NCI-H526 (cell line): Measurements from ENCODE around the gene KIF3C.
"Not testable (repeated sequence)": the region's sequence is repeated elsewhere in the genome, so short reads cannot be mapped to it uniquely, and the experiment has no call there.

Experiments
- DNase-seq, 2 experiments: peaks; one replicate each; lab custom pipeline; 2025; lab: John Stamatoyannopoulos, UW

KIF3C gene

DNA sequence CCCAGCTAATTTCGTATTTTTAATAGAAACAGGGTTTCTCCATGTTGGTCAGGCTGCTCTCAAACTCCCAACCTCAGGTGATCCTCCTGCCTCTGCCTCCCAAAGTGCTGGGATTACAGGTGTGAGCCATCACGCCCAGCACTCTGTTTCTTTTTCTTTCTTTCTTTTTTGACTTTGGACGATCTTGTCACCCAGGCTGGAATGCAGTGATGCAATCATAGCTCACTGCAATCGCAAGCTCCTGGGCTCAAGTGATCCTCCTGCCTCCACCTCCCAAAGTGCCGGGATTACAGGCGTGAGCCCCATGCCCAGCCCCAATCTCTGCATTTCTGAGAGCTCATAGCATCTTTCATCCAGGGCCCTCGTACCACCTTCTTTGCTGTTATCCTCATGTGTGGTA is 17.1 kb upstream of the KIF3C start:
- not testable (repeated sequence) for DNase-seq

DNA sequence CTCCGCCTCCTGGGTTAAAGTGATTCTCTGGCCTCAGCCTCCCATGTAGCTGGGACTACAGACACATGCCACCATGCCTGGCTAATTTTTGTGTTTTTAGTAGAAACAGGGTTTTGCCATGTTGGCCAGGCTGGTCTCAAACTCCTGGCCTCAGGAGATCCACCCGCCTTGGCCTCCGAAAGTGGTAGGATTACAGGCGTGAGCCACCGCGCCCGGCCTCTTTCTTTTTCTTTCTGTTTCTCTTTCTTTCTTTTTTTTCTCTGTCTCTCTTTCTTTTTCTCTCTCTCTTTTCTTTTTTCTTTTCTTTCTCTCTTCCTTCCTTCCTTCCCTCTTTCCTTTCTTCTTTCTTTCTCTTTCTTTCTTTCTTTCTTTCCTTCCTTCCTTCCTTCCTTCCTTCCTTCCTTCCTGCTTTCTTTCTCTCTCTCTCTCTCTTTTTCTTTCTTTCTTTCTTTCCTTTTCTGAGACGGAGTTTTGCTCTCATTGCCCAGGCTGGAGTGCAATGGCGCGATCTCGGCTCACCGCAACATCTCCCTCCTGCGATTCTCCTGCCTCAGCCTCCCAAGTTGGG is 16.6 kb upstream of the KIF3C start:
- DNase-seq: not testable (repeated sequence)

DNA sequence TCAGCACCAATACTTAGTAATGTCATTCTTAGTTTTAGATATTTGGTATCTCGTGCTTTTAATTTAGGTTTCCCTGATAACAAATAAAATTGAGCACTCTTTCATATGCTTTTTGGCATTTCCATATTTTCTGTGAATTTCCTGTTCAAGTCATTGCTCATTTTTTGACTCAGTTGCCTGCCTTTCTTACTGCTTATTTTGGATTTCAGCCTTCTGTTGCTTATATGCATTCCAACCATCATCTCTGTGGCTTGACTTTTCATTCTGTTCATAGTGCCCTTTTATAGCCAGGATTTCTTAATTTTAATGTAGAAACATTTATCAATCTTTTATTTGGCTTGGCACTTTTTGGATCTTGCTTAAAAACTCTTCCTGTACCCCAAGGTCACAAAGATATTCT is 14.5 kb upstream of the KIF3C start:
- DNase-seq: no peak

DNA sequence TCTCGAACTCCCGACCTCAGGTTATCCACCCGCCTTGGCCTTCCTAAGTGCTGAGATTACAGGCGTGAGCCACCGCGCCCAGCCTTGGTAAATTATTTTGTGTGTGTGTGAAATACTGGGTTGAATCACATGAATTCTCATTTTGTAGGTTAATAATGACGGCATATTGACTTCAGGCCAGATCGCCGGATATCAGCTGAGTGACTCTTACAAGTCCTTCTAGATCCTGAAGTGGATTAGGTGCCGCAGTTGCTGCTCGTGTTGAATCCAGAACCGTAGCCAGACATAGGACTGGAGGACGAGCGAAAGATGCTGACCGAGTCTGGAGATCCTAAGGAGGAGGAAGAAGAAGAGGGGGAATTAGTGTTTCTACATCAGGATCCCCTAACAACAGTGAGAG is 12.2 kb upstream of the KIF3C start:
- no peak for DNase-seq

DNA sequence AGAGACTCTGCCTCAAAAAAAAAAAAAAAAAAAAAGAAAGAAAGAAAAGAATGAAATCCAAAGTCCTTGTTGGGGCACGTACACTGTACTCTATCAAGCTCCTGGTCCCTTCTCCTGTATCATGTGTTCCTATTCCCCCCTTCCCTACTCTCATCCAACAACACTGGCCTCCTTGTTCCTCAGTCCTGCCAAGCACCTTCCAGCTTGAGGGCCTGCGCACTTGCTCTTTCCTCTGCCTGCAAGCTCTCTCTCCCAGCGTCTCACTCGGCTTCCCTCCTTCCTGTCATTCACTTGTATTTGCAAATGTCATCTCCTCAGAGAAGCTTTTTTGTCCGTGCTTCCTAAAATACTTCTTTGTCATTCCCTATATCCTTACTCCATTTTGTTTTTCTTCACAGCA is 10.8 kb upstream of the KIF3C start:
- no peak for DNase-seq

DNA sequence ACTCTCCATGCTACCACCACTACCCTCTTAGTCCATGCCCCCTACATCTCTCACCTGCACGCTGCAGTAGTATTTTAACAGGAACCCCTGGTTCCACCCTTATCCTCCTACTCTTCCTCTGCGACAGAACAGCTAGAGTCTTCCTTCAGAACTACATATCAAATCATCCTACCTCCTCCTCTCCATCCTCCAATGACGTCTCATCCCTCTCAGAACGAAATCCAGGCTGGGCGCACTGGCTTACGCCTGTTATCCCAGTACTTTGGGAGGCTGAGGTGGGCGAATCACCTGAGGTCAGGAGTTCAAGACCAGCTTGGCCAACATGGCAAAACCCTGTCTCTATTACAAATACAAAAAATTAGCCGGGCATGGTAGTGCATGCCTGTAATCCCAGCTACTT is 10.3 kb upstream of the KIF3C start:
- no peak for DNase-seq

DNA sequence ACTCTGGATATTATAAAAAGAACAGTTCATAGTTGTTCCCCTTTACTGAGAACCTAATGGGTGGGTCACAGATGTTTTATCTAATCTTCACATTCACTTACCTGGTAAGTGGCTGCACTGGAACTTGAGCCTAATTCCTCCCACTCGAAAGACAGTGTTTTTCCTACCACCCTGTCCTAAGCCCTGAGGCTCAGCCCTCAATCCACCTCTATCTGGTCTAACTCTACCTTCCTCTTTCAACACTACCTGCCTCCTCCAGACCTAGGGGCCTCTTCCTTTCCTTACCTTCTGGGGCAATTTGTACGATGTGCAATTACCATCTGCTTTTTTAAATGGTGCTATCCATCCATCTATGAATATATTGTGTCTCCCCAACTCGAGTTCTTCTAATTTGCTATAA is 9.7 kb upstream of the KIF3C start:
- DNase-seq: no peak

DNA sequence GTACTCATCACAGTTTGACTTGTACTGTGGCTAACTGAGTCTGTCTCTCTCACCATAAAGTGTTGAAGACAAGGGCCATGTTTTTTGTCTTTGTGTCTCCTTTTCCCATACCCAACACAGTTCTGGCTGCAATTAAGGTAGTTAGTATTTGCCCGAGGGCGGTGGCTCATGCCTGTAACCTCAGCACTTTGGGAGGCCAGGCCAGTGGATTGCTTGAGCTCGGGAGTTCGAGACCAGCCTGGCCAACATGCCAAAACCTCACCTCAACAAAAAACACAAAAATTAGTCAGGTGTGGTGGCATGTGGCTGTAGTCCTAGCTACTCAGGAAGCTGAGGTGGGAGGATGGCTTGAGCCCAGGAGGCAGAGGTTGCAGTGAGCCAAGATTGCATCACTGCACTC is 6.9 kb upstream of the KIF3C start:
- DNase-seq: no peak

DNA sequence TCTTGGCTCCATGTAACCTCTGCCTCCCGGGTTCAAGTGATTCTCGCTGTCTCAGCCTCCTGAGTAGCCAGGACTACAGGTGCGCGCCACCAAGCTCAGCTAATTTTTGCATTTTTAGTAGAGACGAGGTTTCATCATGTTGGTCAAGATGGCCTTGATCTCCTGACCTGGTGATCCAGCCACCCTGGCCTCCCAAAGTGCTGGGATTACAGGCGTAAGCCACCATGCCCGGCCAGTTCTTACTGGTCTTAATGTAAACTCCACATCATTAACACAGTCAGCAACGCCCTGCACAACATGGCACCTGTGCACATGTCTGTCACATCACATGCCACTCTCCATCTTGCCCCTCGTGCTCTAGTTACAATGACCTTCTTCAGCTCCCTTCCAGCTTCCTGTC is 5.8 kb upstream of the KIF3C start:
- DNase-seq: no peak

DNA sequence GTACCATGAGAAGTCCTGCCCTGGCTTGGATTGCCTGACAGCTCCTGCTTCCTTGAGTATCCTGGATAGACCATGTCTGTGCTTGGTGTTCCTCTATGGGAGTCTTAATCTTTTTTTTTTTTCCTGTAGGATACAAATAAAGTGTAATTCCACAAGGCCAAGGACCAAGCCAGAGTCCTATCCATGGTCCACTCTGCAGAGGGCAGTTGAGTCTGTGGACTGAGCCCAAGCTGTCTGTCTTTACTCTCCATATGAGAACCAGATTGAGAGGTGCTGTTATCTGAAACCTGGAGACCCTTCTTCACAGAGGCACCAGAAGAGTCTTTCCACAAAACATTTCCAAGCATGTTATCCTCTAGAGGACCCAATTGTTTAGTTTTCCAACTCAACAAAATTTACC is 1.4 kb upstream of the KIF3C start:
- DNase-seq: no peak

DNA sequence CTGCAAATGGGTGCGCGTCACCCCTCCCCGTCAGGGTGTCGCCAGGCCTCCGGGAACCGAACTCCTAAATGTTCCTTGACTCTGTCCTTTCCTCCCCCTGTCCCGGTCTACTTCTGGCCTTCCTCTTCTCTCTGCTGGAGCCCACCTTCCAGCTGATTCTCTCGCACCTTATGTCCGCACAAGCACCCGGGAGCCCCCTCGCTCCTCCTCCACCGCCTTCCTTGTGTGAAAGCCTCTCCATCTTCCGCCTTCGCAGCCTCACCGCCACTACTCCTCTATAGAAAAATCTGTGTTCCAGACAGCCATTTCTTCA is 627 bp upstream of the KIF3C start:
- DNase-seq: no peak

DNA sequence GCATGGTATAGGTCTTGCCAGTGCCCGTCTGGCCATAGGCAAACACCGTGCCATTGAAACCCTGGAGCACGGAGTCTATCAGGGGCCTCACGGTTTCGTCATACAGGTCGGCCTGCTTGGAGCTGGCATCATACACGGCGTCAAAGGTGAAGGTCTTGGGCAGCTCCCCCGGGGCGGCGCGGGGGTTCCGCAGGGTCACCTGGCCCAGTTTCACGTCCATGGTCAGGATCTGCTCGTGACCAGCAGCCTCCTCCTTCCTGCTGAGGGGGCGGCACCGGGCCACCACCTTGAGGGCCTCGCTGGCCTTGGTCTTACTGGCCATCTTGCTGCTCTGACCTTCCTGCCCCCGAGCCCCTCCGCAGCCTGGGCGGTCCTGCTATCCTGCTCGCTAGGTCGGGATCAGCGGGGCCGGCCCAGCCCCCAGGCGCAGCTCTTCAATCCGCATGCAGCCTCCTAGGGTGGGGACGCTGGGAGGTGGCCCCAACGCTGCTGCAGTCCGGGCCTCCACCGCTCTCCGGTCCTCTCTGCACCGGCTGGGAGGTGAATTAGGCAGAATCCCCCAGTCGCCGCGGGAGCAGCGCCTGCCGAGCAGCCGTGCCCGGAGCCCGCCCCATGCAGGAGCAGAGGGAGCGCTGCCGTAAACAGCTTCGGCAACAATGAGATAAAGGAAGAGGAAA is 563 bp downstream of the KIF3C start:
- peak in 1 of 2 experiments; percentile 74 for DNase-seq

DNA sequence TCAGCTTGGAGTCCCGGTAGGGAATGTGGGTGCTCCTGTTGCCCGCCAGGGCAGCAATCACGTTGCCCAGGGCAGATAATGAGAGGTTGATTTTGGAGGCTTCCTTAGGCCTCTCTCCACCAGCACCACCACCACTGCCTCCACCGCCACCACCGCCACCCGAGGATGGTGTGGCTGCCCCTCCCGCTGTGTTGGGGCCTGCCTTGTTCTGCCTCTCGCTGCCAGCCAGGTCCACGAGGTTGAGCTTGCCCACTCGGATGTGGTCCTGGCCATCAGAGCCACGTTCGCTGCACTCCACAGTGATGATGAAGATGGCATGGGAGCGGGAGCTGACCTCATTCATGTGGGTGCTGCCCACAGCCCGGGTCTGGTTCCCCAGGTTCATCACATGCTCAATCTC is 1.3 kb downstream of the KIF3C start:
- no peak for DNase-seq

DNA sequence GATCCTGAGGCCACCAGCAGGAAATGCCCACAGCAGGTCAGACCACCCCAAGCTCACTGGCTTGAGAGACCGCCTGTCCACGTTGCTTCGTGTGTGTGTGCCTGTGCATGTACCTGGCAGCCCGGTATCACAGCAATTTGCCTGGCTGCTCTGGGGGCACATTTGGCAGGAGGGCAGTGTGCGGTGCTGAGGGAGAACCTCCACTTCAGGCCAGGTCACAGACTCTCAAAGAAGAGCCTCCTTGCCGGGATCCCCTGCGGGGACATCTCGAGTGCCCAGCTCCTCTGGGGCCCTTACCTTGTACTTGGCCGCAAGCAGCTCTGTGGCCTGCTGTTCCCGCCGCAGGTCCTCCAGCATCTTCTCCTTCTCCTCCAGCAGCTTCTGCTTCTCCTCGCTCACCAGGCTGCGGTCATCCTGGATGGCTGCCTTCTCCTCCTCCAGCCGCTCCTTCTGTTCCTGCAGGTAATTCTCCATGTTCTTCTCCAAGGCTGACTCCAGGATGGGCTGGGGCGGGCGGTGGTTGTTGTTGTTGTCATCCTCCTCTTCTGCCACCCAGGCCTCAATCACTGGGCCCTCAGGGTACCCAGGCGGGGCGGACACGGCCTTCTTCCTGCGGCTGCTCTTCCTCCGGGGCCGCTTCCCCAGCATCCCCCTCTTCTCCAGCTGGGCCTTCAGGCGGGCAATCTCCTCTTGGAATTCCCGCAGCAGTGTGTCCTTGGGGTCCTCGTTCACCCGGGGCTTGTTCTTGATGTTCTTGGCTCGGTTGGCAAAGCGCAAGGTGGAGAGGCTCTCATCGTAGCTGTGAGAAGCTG is 2.0 kb downstream of the KIF3C start:
- no peak for DNase-seq

DNA sequence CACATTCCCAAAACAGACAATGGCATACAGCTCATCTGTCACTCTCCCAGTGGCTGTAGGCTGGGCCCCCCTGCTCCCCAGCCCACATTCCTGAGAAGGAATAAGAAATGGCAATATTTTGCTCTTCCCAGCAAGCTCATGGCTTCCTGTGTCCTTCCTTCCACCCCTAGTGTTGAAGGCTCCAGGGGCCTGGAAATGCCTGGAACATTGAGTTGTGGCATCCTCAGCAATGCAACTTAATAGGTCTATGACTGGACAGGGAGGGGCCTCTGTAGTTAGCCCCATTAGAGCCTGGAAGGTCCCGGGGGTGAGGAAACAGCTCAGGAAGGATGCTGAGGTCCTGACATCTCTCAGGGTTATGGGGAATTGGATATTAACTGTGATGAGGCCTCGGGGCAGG is 3.3 kb downstream of the KIF3C start:
- no peak for DNase-seq

DNA sequence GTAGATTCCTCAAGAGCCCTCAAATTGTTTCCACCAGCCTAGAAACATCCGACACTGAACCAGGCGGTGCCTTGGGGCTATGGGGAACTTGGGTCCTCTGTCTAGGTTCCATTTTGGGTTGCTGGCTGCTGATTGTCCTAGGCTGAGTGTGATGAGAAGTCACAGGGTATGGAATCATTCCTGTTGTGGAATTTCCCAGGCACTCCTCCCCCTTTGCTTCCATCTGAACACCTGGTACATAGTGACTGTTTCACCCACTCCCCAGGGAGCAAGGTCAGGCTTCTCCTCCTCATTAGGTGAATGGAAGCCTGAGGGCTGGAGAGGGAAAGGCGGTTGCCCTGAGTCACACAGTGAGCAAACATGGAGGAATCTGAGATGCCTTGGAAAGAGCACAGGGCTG is 4.5 kb downstream of the KIF3C start:
- peak; percentile 40 to 66 for DNase-seq

DNA sequence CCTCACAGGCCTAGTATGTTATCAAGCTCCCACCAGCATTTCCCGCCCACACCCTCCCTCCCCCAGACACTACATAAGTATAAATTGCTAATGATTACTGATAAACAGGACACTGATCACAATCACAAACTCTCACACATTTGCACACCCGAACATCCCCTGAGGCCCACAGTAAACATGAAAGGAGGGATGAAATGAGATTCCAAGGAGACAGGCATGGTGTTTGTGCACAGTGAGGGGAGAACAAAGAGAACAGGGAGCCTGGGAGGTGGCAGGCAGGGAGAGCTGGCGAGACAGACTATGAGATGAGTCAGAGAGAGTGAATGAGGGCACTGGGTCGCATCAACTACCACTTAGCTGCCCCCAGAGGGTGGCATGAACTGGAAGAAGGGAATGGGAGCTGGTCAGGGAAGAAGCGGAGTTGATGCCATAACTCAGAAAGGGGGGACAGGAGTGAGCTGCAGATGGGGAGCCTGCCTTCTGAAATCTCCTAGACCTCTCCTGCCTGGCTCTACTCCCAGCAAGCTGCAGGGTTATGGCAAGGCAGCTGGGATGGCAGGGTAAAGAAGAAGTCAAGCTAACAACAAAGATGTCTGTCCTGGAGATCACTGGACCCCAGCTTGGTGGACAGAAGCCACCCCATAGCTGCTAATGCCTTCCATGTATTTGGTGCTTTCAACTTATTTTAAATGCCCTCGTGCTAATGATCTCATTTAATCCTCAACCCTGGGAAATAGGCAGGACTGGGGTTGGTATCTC is 5.1 kb downstream of the KIF3C start:
- no peak for DNase-seq

DNA sequence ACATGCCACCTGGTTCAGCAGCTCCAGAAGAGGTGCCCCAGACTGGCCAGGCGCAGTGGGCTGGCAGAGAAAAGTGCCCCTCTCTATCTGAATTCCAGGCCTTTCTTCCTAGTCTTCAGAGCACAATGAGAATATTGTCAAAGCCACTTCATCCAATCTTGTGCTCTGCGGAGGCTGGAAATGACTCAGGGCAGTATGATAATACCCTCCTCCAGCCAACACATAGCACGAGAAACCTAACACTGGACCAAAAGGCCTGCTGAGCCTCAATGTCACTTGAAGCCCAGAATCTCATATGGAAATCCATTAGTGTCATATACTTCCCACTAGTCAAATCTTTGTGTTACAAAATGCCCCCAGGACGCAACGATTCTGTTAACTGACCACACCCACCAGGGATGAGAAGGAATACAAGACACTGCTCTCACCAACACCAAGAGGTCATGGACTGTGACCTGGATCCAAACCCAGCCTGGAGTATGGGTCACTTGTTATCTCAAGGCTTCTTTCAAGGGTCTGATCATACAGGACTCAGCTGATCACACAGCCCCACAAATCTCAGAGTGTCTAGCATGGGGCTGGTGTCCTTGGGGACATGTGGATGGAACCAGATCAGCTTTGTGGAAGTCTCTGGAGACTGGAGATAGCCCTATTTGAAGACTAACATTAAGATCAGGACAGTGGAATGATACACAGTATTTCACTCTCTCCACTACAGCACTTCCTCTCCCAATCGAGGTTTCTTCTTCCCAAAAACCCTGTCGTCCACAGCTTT is 10.1 kb downstream of the KIF3C start:
- DNase-seq: no peak

DNA sequence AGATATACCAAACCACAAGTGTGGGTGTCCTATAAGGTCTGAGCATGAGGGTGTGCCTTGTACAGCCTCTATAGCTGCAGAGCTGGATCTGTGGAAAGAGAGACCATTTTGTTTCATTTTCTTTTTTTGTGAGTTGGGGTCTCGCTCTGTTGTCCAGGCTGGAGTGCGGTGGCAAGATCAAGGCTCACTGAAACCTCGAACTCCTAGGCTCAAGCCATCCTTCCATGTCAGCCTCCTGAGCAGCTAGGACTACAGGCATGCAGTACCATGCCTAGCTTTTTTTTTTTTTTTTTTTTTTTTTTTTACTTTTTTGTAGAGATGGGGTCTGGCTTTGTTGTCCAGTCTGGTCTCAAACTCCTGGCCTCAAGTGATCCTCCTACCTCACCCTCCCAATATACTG is 10.7 kb downstream of the KIF3C start:
- no peak for DNase-seq

DNA sequence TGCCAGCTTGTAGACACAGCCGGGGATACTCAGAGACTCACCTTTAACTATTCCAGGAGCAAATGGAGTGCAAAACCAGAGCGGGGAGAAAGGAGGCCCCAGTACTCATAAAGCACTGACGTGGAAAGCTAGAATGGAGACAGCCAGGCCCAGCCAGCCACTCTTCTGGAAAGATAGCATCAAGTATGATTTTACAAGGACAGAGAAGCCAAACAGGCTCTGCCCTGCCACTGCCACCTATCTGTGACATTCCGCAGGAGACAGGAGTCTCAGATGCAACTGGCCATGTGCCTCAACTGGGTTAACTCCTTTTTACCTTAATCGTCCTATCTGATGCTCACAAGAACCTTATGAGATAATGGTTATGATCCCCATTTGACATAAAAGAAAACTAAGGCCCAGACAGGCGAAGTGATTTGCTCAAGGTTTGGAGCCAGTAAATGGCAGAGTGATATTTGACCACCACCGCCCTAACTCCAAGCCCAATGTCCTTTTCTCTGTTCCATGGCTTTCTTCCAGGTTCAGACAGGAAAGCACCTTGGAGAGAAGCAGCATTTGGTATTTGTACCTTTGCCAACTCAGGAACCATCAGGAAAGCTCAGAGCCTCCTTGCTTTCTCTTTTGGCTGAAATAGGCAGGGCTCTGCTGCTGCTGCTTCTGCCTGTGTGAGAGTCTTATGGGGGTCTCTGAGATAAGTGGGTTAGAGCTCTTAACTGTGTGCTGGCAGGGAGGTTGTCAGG is 15.6 kb downstream of the KIF3C start:
- DNase-seq: no peak

DNA sequence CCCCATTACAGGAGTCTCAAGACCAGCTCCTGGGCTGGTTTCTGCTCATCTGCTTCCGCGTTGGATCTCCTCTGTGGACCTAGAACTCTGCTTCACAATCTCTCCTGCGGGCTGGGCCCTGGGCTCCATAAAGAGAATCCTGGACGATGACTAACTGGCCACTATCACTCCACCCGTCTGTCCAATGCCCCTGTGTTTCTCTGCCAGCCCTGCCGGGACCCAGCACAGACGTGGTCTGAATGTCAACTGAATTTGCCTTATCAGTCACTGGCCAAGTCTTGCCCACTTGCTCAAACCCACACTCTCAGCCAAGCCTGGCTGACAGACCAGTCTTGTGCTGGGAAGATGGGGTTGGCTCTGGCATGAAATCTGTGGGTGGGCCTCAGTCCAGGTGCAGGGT is 17.4 kb downstream of the KIF3C start:
- no peak for DNase-seq
